K562 (cell line): ENCODE results near the gene MARCHF7. TPM values are rescaled to one million over a fixed set of nuclear protein-coding genes. Genes with fewer than 3 reads are reported as not detected.

Experiments used
- BHLHE40 ChIP-seq: IDR thresholded peaks from 2 replicates; pipeline ENCODE4 v1.6.1; 2011; ENCODE audit warnings: low read length, improper control_type of control experiment
- BRD4 ChIP-seq: fragments of 200-600 bp; sonication (generic); IDR thresholded peaks from 2 replicates; pipeline ENCODE4 v1.6.1; 2017; ENCODE audit warnings: inconsistent platforms
- ILF3 ChIP-seq: fragments of 450-650 bp; IDR thresholded peaks from 2 replicates; pipeline ENCODE4 v1.6.1; 2018; ENCODE audit warnings: antibody characterized with exemption, mild to moderate bottlenecking, moderate library complexity, borderline replicate concordance
- POLR3A ChIP-seq: IDR thresholded peaks from 2 replicates; pipeline ENCODE4 v1.6.1; 2011; ENCODE audit warnings: borderline replicate concordance, mild to moderate bottlenecking, moderate library complexity; ENCODE audit not compliant: insufficient read length, insufficient read depth; ENCODE audit errors: extremely low read depth
- SFPQ ChIP-seq: fragments of 200-400 bp; formaldehyde crosslinking; IDR thresholded peaks from 2 replicates; pipeline ENCODE4 v1.6.1; 2017; ENCODE audit warnings: mild to moderate bottlenecking, low read depth, low read length, moderate library complexity
- SUPT5H ChIP-seq: fragments of 450-650 bp; IDR thresholded peaks from 2 replicates; pipeline ENCODE4 v1.6.1; 2016
- WHSC1 ChIP-seq: IDR thresholded peaks from one replicate; pipeline ENCODE4 v1.6.1; 2012; ENCODE audit warnings: low read length, control low read depth, inconsistent platforms
- ZNF134 ChIP-seq: fragments of 250-450 bp; sonication (Bioruptor Pico); conservative IDR thresholded peaks from 2 replicates; pipeline ENCODE4 v1.4.0; 2020
- ZNF140 ChIP-seq: fragments of 250-450 bp; sonication (Bioruptor Pico); IDR thresholded peaks from 2 replicates; pipeline ENCODE4 v1.8.0; 2021; ENCODE audit warnings: moderate library complexity, mild to moderate bottlenecking, inconsistent platforms
- ZNF282 ChIP-seq: sonication (generic); formaldehyde crosslinking; IDR thresholded peaks from 2 replicates; pipeline ENCODE4 v1.8.1; 2023; ENCODE audit warnings: missing genetic modification reagents
- ZNF740 ChIP-seq, 3 experiments: fragments of 200-800 bp in 1 of 3; sonication (Bioruptor generic) in 1 of 3; sonication (generic) in 1 of 3; formaldehyde crosslinking in 1 of 3; IDR thresholded peaks; 2 replicates each; pipeline versions ENCODE4 v1.6.1 to v1.8.0; 2016 to 2022; ENCODE audit warnings: mild to moderate bottlenecking in 2 of 3, missing compliant biosample characterization in 2 of 3, missing genetic modification characterization in 2 of 3, missing genetic modification reagents in 1 of 3
- ZNF780A ChIP-seq: fragments of 250-450 bp; sonication (Bioruptor Pico); IDR thresholded peaks from 2 replicates; pipeline ENCODE4 v1.5.0; 2021; ENCODE audit warnings: mild to moderate bottlenecking
- ZSCAN32 ChIP-seq: fragments of 450-650 bp; formaldehyde crosslinking; IDR thresholded peaks from 2 replicates; pipeline ENCODE4 v1.4.0; 2020; ENCODE audit warnings: mild to moderate bottlenecking, moderate library complexity
- polyA plus RNA-seq, 8 experiments: library from polyadenylated mRNA; depleted of rRNA in 4 of 8; stranded (reverse) in 5 of 8; unstranded in 3 of 8; fragments of >200 nt; fragmentation: Nextera tagmentation in 2 of 8; fragmentation: Illumina TruSeq in 1 of 8; extraction: Ambion mirVana in 2 of 8; extraction: Trizol in 1 of 8; gene quantifications; 2 replicates each; pipeline versions ENCODE4 v1.2.1 to v1.2.3, GENCODE V29; 2011 to 2014; ENCODE audit warnings: inconsistent platforms in 1 of 8, missing spikeins in 1 of 8
- total RNA-seq, 7 experiments: library from RNA; depleted of rRNA in 6 of 7; stranded (reverse); fragments of >200 nt in 6 of 7; fragmentation: Illumina TruSeq in 2 of 7; extraction: Trizol in 2 of 7; gene quantifications; 2 replicates each; pipeline versions ENCODE4 v1.2.1 to v1.2.3, GENCODE V29; 2011 to 2021; ENCODE audit warnings: low replicate concordance in 1 of 7
- TF ChIP-seq, protein P1 (sequence below): sonication (generic); formaldehyde crosslinking; IDR thresholded peaks from 2 replicates; pipeline ENCODE4 v1.8.1; 2023; ENCODE audit warnings: mild to moderate bottlenecking, missing genetic modification reagents
- TF ChIP-seq, protein P2 (sequence below): conservative IDR thresholded peaks from 2 replicates; pipeline ENCODE4 v1.6.1; 2011; ENCODE audit warnings: low read depth, mild to moderate bottlenecking, low read length; ENCODE audit not compliant: control insufficient read depth

Gene MARCHF7
- total and polyA plus RNA-seq, 9 of the 15 experiments (the other 6 are each of a cell fraction or from before 2014, with no cell fraction given), result 58.2 to 137 (median 86.7) TPM

DNA sequence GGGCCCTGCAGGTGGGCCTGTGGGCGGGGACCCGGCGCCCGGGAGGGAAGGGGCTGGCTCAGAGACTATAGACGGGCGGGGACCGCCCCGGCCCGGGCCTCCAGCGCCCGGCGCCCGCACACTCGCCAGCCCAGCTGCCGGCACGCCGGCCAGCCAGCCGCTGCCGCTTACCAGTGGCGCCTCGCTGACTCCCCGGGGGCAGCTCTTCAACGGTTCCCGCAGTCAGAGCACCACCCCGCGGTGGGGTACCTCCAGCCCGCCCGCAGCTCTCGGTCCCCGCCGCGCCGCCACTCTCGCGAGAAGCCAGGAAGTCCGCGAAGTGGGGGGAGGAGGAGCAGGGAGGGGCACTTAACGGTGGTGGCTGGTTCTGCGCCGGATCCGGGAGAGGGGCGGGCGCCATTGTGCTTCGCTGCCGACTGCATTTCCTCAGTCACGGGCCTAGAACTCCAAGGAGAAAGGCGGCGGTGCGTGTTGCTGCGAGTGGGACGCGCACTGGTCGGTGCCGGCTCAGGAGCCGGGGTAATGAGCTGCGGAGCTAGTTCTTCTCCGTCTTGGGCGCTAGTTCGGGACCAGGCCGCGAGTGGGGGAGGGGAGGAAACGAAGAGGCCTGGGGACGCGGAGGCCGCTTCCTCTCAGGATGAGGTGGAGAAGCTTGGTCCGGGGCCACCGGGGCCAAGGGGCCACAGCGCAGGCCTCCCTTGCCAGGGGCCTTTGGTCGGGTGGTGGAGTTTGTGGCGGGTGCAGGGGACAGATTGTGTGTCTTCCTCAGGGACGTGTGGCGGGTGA, at the start of gene MARCHF7 (continued):
- TF ChIP-seq ZNF134, result no peak; the same call in 1 of the 2 replicates
- peak; percentile 86; the same call in 1 of the 2 replicates for TF ChIP-seq ZNF282 (CRISPR knock-in tag)
- TF ChIP-seq ZNF140 (CRISPR knock-in tag), result no peak
- TF ChIP-seq POLR3A, result no peak
- TF ChIP-seq WHSC1, result no peak
- TF ChIP-seq SUPT5H, result peak; percentile 99
- TF ChIP-seq ZNF740 (CRISPR knock-in tag; IDR thresholded peaks at IDR 0.05), result peak; percentile 95
- peak in 1 of 2 experiments; percentile 95; a peak in 2 of 4 replicates for TF ChIP-seq ZNF740 (tag; IDR thresholded peaks at IDR 0.05)
- 0 out of 2 replicates have a peak, but pooled peaks have one; percentile 15 for TF ChIP-seq ILF3
- TF ChIP-seq BRD4, result peak; percentile 100
- TF ChIP-seq SFPQ, result no peak
- no peak for TF ChIP-seq ZSCAN32 (CRISPR knock-in tag)
- peak; percentile 51 for TF ChIP-seq BHLHE40
- TF ChIP-seq ZNF780A, result no peak; the same call in 1 of the 2 replicates
- TF ChIP-seq, protein P1, sequence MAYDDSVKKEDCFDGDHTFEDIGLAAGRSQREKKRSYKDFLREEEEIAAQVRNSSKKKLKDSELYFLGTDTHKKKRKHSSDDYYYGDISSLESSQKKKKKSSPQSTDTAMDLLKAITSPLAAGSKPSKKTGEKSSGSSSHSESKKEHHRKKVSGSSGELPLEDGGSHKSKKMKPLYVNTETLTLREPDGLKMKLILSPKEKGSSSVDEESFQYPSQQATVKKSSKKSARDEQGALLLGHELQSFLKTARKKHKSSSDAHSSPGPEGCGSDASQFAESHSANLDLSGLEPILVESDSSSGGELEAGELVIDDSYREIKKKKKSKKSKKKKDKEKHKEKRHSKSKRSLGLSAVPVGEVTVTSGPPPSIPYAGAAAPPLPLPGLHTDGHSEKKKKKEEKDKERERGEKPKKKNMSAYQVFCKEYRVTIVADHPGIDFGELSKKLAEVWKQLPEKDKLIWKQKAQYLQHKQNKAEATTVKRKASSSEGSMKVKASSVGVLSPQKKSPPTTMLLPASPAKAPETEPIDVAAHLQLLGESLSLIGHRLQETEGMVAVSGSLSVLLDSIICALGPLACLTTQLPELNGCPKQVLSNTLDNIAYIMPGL, result no peak
- TF ChIP-seq, protein P2, sequence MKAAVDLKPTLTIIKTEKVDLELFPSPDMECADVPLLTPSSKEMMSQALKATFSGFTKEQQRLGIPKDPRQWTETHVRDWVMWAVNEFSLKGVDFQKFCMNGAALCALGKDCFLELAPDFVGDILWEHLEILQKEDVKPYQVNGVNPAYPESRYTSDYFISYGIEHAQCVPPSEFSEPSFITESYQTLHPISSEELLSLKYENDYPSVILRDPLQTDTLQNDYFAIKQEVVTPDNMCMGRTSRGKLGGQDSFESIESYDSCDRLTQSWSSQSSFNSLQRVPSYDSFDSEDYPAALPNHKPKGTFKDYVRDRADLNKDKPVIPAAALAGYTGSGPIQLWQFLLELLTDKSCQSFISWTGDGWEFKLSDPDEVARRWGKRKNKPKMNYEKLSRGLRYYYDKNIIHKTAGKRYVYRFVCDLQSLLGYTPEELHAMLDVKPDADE, result peak; percentile 49; the same call in 1 of the 2 replicates
